Sciatic nerve (tissue), 2 donors: Measurements from ENCODE around the gene MAN1A1. TPM values are rescaled to one million over a fixed set of nuclear protein-coding genes. Genes with fewer than 3 reads are reported as not detected.

Experiments used
- ATAC-seq: fragments of 200-7000 bp; cut with Tn5 transposase; one replicate; pipeline ENCODE4 v1.9.1; 2020; ENCODE audit warnings: mild to moderate bottlenecking, moderate library complexity
- DNase-seq: peaks from one replicate; pipeline ENCODE4 v3.0.0-alpha.2; 2020; ENCODE audit warnings: low spot score
- intact Hi-C: fragments of 100-400 bp; cut with DNase I; formaldehyde crosslinking; loops from one replicate; pipeline ENCODE4 v1.14.2; 2022
- total RNA-seq: library from RNA; stranded (reverse); fragmentation: NEBNext Ultra II Directional; extraction: Animal tissue kit (Norgen Biotek cat#: 25700); gene quantifications from one replicate; pipeline ENCODE4 v1.2.1, GENCODE V29; 2021
- donor health status: DM: no; HTN: no; CAD: no.
- donor health status: DM: no; HTN: no; CAD: no.

MAN1A1 gene
- total RNA-seq, 1 donor from 2014 or later: 65.1 TPM

GRCh38 chr6:119147101-119148053 is 202.2 kb downstream of the MAN1A1 start:
- ATAC-seq (peak; percentile 89), DNase-seq (peak; percentile 68)
- intact Hi-C loops: no loop called here

- intact Hi-C loops: no loop called here
- no peak for ATAC-seq
- no peak for DNase-seq
Measured at GRCh38 chr6:119145111-119145510, 204.4 kb downstream of the MAN1A1 start.

- intact Hi-C loops: no loop called here
- no peak for ATAC-seq
- no peak for DNase-seq
Measured at GRCh38 chr6:119142637-119143036, 206.9 kb downstream of the MAN1A1 start.

GRCh38 chr6:119142041-119142440 is 207.5 kb downstream of the MAN1A1 start:
- intact Hi-C loops: no loop called here
- ATAC-seq: no peak
- DNase-seq: no peak

- ATAC-seq (no peak), DNase-seq (no peak)
- intact Hi-C loops: no loop called here
Measured at GRCh38 chr6:119140196-119141140, 209.1 kb downstream of the MAN1A1 start.

- no peak for DNase-seq
- ATAC-seq: peak; percentile 88
- intact Hi-C loops: loop anchor here (5.0 kb wide), 1 partner anchor 968 kb away; no protein-coding TSS in a partner anchor
Measured at GRCh38 chr6:119138906-119139541, 210.5 kb downstream of the MAN1A1 start.

- intact Hi-C loops: loop anchor here (5.0 kb wide), 1 partner anchor 970 kb away; no protein-coding TSS in a partner anchor
- DNase-seq (no peak), ATAC-seq (peak; percentile 56)
Measured at GRCh38 chr6:119137194-119138072, 212.1 kb downstream of the MAN1A1 start.

- ATAC-seq (no peak), DNase-seq (no peak)
- intact Hi-C loops: loop anchor here (5.0 kb wide), 1 partner anchor 973 kb away; no protein-coding TSS in a partner anchor
Measured at GRCh38 chr6:119134752-119135151, 214.8 kb downstream of the MAN1A1 start.

- ATAC-seq (no peak), DNase-seq (no peak)
- intact Hi-C loops: no loop called here
Measured at GRCh38 chr6:119133400-119133799, 216.2 kb downstream of the MAN1A1 start.

- no peak for ATAC-seq
- intact Hi-C loops: no loop called here
Measured at GRCh38 chr6:119132261-119132981, 217.1 kb downstream of the MAN1A1 start.

GRCh38 chr6:119129968-119130484 is 219.5 kb downstream of the MAN1A1 start:
- intact Hi-C loops: no loop called here
- DNase-seq (no peak), ATAC-seq (no peak)

More at GRCh38 chr6:119132261-119132981, 217.1 kb downstream of the MAN1A1 start:
- no peak for DNase-seq

- ATAC-seq: peak; percentile 73
- DNase-seq: no peak
Measured at GRCh38 chr6:119129148-119129967, 220.2 kb downstream of the MAN1A1 start.

GRCh38 chr6:119128252-119128912 is 221.2 kb downstream of the MAN1A1 start:
- DNase-seq (no peak), ATAC-seq (no peak)
- intact Hi-C loops: no loop called here

More at GRCh38 chr6:119129148-119129967, 220.2 kb downstream of the MAN1A1 start:
- intact Hi-C loops: no loop called here

GRCh38 chr6:119127627-119128026 is 221.9 kb downstream of the MAN1A1 start:
- no peak for ATAC-seq
- intact Hi-C loops: no loop called here

More at GRCh38 chr6:119127627-119128026, 221.9 kb downstream of the MAN1A1 start:
- DNase-seq: no peak
